Measurements from ENCODE around the gene CCAR1. TPM values are rescaled to one million over a fixed set of nuclear protein-coding genes. Genes with fewer than 3 reads are reported as not detected.
"Not testable (repeated sequence)": the region's sequence is repeated elsewhere in the genome, so short reads cannot be mapped to it uniquely, and the experiment has no call there.

The CCAR1 gene
- total and polyA plus RNA-seq, 7 donors, result 12.0 to 69.2 (median 37.6) TPM

DNA sequence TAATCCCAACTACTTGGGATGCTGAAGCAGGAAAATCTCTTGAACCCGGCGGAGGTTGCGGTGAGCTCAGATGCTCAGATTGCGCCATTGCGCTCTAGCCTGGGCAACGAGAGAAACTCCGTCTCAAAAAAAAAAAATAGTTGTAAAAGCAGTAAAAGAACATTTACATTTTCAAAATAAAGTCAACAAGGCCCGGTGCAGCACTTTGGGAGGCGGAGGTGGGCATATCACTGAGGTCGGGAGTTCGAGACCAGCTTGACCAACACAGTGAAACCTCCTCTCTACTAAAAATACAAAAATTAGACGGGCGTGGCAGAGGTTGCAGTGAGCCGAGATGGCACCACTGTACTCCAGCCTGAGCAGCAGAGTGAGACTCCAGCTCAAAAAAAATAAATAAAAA is 4.0 kb downstream of the CCAR1 start:
- peaks cover 3 to 60% (median 25%) of the 10 kb centered on the region in 4 donors for H3K36me3 ChIP-seq
- H3K27ac ChIP-seq, result no peak overlapping the region
- no peaks in the 10 kb centered on the region for H3K27me3 ChIP-seq
- H3K4me1 ChIP-seq, result peaks cover 0 to 11% (median 9%) of the 10 kb centered on the region in 4 donors
- H3K9me3 ChIP-seq, result no peaks in the 10 kb centered on the region
- intact Hi-C loops (cut with DNase I), result no loop called here
- DNase-seq, result no peak
- TF ChIP-seq CTCF (IDR thresholded peaks at IDR 0.05), result no peak
- TF ChIP-seq POLR2A (IDR thresholded peaks at IDR 0.05), result no peak
- no peak for TF ChIP-seq POLR2AphosphoS5 (IDR thresholded peaks at IDR 0.05)
- TF ChIP-seq EP300 (IDR thresholded peaks at IDR 0.05), result no peak
- H3K4me3 ChIP-seq, result no peak overlapping the region
- 94 to 95% methylated on average over 14 of the region's 14 CpGs for WGBS, 2 donors

DNA sequence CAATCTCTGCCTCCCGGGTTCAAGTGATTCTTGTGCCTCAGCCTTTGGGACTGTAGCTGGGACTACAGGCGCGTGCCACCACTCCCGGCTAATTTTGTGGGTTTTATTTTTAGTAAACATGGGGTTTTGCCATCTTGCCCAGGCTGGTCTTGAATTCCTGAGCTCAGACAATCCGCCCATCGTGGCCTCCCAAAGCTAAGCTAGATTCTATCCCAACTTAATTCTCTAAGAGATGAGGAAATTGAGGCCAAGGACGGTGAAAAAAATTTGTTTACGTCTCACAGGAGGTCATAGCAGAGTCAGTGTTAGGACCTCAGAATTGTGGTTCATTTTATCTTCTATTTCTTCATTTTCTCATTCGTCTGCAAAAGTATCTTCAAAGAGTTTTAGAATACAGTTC is 6.1 kb downstream of the CCAR1 start:
- DNase-seq, result no peak
- no peak overlapping the region for H3K27ac ChIP-seq
- no peaks in the 10 kb centered on the region for H3K27me3 ChIP-seq
- peaks cover 0 to 8% (median 7%) of the 10 kb centered on the region in 4 donors for H3K4me1 ChIP-seq
- peaks cover 3 to 82% (median 34%) of the 10 kb centered on the region in 4 donors for H3K36me3 ChIP-seq
- H3K4me3 ChIP-seq, result no peak overlapping the region
- TF ChIP-seq EP300 (IDR thresholded peaks at IDR 0.05) (no peak), CTCF (IDR thresholded peaks at IDR 0.05) (no peak), POLR2A (IDR thresholded peaks at IDR 0.05) (no peak), POLR2AphosphoS5 (IDR thresholded peaks at IDR 0.05) (no peak)
- intact Hi-C loops (cut with DNase I), result no loop called here
- no peaks in the 10 kb centered on the region for H3K9me3 ChIP-seq
- 88 to 92% methylated on average over 9 of the region's 9 CpGs for WGBS, 2 donors

DNA sequence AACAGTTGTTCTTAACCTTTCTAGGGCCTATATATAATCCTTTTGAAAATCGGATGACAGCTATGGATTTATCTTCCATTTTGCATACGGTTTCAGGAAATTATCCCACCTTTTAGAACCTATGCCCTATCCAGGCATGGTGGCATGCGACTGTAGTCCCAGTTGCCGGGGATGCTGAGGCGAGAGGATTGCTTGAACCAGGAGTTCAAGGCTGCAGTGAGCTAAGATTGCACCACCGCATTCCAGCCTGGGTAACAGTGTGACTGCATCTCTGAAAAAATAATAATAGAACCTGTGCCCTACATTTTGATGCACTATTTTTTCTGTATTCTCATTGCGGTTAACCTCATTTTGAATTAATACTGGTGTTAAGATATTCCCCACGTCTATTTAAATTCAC is 11.6 kb downstream of the CCAR1 start:
- H3K36me3 ChIP-seq, result peaks cover 11 to 92% (median 36%) of the 10 kb centered on the region in 4 donors
- no peak for DNase-seq

GRCh38 chr10:68734349-68734748 is 13.3 kb downstream of the CCAR1 start:
- 93% methylated on average over 7 of the region's 7 CpGs for WGBS, 2 donors
- intact Hi-C loops (cut with DNase I), result no loop called here
- no peaks in the 10 kb centered on the region for H3K4me1 ChIP-seq
- no peak overlapping the region for H3K4me3 ChIP-seq
- H3K9me3 ChIP-seq, result no peaks in the 10 kb centered on the region
- H3K36me3 ChIP-seq, result peaks cover 7 to 95% (median 44%) of the 10 kb centered on the region in 4 donors
- TF ChIP-seq CTCF (IDR thresholded peaks at IDR 0.05), result no peak
- TF ChIP-seq EP300 (IDR thresholded peaks at IDR 0.05), result no peak
- no peak for TF ChIP-seq POLR2AphosphoS5 (IDR thresholded peaks at IDR 0.05)
- TF ChIP-seq POLR2A (IDR thresholded peaks at IDR 0.05), result no peak
- no peak overlapping the region for H3K27ac ChIP-seq
- no peak for DNase-seq
- no peaks in the 10 kb centered on the region for H3K27me3 ChIP-seq

More for the DNA sequence above, 11.6 kb downstream of the CCAR1 start:
- intact Hi-C loops (cut with DNase I), result no loop called here
- TF ChIP-seq CTCF (IDR thresholded peaks at IDR 0.05) (no peak), POLR2AphosphoS5 (IDR thresholded peaks at IDR 0.05) (no peak), POLR2A (IDR thresholded peaks at IDR 0.05) (no peak)
- Histone ChIP-seq H3K27ac (no peak overlapping the region), H3K4me3 (no peak overlapping the region), H3K9me3 (no peaks in the 10 kb centered on the region), H3K4me1 (no peaks in the 10 kb centered on the region), H3K27me3 (no peaks in the 10 kb centered on the region)
- WGBS, 2 donors, result 94 to 95% methylated on average over 8 of the region's 8 CpGs

- Histone ChIP-seq H3K36me3 (peaks cover 7 to 95% (median 48%) of the 10 kb centered on the region in 4 donors), H3K4me1 (no peaks in the 10 kb centered on the region), H3K27ac (no peak overlapping the region), H3K27me3 (no peaks in the 10 kb centered on the region), H3K4me3 (no peak overlapping the region), H3K9me3 (no peaks in the 10 kb centered on the region)
- no peak for DNase-seq
- TF ChIP-seq EP300 (IDR thresholded peaks at IDR 0.05), result no peak
- TF ChIP-seq POLR2AphosphoS5 (IDR thresholded peaks at IDR 0.05), result no peak
- no peak for TF ChIP-seq POLR2A (IDR thresholded peaks at IDR 0.05)
- TF ChIP-seq CTCF (IDR thresholded peaks at IDR 0.05), result no peak
- 77 to 93% methylated on average over 6 of the region's 6 CpGs for WGBS, 2 donors
- intact Hi-C loops (cut with DNase I), result loop anchor here (5.0 kb wide), 1 partner anchor 37 kb away; no protein-coding TSS in a partner anchor
Measured at GRCh38 chr10:68735119-68735518, 14.1 kb downstream of the CCAR1 start.

DNA sequence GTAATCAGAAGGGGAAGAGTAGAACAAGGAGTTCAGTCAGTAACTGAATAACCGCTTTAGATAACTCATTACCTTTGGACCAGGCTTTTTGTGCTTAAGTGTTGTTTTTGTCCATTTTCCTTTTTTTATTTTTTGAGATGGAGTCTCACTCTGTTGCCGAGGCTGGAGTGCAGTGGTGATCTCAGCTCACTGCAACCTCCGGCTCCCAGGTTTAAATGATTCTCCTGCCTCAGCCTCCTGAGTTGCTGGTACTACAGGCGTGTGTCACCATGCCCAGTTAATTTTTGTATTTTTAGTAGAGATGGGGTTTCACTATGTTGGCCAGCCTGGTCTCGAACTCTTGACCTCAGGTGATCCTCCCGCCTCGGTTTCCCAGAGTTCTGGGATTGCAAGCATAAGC is 14.7 kb downstream of the CCAR1 start:
- intact Hi-C loops (cut with DNase I), result loop anchor here (5.0 kb wide), 1 partner anchor 37 kb away; no protein-coding TSS in a partner anchor
- H3K27ac ChIP-seq, H3K4me1 ChIP-seq, H3K27me3 ChIP-seq, DNase-seq, H3K9me3 ChIP-seq, H3K4me3 ChIP-seq: not testable (repeated sequence)
- H3K36me3 ChIP-seq, result peaks cover 7 to 95% (median 47%) of the 10 kb centered on the region in 4 donors
- 83% methylated on average over 7 of the region's 7 CpGs for WGBS, 2 donors

DNA sequence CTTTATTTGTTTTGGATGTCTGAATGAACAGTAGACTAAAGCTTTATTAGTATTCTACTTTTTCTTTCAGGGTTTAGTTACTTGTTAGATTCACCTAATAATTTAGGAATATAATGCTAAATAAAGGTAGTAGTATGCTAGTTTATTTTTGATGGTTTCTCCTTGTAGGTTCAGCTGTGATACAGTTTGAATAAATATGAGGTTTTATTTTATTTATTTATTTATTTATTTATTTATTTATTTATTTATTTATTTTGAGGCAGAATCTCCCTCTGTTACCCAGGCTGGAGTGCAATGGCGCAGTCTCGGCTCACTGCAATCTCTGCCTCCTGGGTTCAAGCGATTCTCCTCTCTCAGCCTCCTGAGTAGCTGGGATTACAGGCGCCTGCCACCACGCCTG is 19.6 kb downstream of the CCAR1 start:
- intact Hi-C loops (cut with DNase I); DNase-seq; H3K4me3 ChIP-seq; H3K27me3 ChIP-seq; H3K27ac ChIP-seq; H3K4me1 ChIP-seq; H3K9me3 ChIP-seq: not testable (repeated sequence)
- H3K36me3 ChIP-seq, result peaks cover 21 to 100% (median 63%) of the 10 kb centered on the region in 4 donors
- WGBS, 2 donors, result 98% methylated on average over 5 of the region's 5 CpGs

Data from sigmoid colon (tissue), 7 donors.